Activated CD8-positive, alpha-beta memory T cell treated with anti-CD3 and anti-CD28 coated beads for 1 hour (primary cell): Measurements from ENCODE around the gene SLC12A4.
"Not testable (repeated sequence)": the region's sequence is repeated elsewhere in the genome, so short reads cannot be mapped to it uniquely, and the experiment has no call there.

Source experiments
- DNase-seq, 2 donors: peaks; one replicate each; pipeline ENCODE4 v3.0.0-alpha.2; 2020; ENCODE audit warnings: low read depth in 1 of 2; ENCODE audit errors: extremely low read depth in 1 of 2

The SLC12A4 gene

DNA sequence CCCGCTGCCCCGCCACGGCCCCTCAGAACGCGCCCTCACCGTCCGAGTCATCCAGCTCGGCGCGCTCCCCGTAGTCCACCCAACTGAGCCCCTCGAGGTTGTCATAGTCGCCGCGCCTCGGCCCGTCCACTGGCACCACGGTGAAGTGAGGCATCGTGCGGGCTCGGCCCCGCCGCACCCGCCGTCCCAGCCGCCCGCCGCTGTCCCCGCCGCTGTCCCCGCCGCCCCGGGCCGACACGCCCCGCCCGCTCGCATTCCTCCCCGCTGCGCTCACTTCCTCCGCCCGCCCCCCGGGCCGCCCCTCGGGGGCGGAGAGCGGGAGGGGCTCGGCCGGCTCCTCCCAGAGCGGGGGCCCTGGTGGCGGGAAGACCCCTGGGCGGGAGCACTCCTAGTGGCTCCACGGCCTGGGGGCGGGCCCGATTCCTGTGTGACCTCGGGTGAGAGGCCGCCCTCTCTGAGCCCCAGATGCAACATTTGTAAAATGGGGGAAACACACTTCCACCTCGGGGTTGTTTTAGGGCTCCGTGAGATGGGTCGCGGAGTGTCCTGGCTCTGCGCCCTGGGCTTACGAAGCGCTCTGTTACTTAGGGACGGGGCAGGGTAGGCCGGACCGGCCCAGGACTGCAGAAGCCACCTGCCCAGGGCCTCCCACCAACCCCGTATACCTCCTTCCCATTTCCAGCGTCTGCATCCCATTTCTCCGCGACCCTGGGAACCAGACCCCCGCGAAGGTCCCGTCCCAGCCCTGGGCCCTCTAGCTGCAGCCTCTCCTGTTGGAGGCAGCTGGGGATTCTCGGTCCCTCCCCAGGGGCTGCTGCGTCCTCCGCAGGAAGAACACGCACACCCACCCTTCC, at the start of gene SLC12A4:
Gene SLC12A4, minus strand, starts transcription at position 238 of the 854 bp plus-strand sequence. Its CDS starts 84 bp downstream, at position 154.
- DNase-seq = peak; percentile 55 to 78

- no peak for DNase-seq
These were observed 47.2 kb upstream of the SLC12A4 start, which contains the start of gene DPEP2NB for GRCh38 chr16:68015681-68016080. TSS of gene DPEP2NB (minus strand) at chr16:68015911. CDS start at chr16:68015770, 141 bp downstream.

DNA sequence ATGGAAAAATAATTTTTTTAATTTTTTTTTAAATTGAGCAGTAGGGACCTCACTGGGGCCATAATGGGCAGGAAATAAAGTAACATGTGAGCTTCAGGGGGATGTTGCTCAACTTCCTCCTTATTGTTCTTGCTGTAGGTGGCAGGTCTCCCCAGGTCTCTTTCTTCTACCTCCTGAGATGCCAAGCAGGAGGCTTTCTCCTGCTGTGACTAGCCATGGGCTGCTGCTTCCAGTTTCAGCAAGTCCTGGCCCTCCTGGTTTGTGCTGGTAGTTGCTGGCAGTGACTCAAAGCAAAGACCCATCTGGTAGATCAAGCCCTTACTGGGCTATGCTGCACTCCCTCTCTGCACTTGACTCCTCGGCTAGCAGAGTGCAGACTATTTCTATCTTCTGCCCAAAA, 45.0 kb upstream of the SLC12A4 start:
- no peak for DNase-seq

DNA sequence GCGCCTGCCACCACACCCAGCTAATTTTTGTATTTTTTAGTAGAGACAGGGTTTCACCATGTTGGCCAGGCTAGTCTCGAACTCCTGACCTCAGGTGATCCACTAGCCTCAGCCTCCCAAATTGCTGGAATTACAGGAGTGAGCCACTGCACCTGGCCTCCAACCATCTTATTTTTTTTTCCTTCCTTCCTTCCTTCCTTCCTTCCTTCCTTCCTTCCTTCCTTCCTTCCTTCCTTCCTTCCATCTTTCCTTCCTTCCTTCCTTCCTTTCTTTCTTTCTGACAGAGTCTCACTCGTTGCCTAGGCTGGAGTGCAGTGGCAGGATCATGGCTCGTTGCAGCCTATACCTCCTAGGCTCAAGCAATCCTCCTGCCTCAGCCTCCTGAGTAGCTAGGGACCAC, 41.4 kb upstream of the SLC12A4 start:
- DNase-seq = not testable (repeated sequence)

DNA sequence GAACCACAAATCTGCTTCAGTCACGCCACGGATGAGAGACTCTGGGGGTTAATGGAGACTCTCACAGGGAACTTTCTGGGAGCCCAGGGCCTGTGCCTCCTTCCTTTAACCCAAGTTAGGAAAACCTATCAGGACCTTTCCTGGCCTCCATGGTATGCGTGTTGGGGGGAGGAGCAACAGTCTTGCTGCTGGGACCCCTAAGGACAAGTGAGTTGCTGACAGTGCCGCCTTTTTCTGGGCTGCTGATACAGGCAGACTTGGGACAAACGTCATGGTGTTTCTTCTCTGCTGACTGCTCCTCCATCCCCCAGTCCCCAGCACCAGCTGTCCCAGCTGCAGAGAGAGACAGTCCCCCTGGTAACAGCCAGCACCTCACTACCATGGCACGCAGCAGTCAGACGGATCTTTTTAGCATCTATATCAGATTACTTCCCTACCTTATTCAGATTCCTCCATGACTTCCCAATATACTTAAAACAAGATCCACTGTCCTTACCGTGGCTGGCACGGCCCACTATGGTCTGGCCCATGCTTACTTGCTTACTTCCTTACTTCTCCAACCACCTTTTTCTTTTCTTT, 40.8 kb upstream of the SLC12A4 start:
- no peak for DNase-seq

GRCh38 chr16:68005786-68006286, 37.4 kb upstream of the SLC12A4 start:
- no peak for DNase-seq

DNA sequence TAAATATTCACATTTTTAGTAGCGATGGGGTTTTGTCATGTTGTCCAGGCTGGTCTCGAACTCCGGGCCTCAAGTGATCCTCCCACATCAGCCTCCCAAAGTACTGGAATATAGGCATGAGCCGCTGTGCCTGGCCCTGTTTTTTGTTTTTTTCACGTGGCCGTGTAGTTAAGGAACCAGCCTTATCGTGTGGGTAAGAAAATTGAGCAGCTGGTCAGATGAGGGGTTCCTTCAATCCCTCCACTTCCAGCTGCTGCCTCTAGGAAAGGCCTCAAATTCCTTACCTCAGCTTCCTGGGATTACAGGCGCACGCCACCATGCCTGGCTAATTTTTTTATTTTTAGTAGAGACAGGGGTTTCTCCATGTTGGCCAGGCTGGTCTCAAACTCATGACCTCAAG, 36.8 kb upstream of the SLC12A4 start:
- no peak for DNase-seq

GRCh38 chr16:68003031-68003430, 34.6 kb upstream of the SLC12A4 start:
- DNase-seq = no peak

DNA sequence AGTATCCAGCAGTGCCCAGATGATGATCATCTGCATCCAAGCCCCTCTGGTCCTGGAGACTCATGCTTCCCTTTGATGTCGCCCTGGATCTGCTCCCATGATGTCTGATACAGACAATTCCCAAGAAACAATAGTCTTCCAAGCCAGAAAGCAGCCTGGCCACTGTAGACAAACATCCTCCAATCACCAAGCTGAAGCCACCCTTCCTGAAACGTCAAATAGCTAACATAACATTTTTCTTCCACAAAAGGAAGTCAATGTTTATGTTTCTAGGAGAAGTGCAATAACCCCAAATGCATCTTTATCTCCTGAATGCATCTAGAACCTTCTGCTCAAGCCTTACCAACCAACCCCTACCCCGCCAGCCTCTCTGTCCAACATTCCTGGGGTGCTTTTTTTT, 32.0 kb upstream of the SLC12A4 start:
- DNase-seq = no peak

DNA sequence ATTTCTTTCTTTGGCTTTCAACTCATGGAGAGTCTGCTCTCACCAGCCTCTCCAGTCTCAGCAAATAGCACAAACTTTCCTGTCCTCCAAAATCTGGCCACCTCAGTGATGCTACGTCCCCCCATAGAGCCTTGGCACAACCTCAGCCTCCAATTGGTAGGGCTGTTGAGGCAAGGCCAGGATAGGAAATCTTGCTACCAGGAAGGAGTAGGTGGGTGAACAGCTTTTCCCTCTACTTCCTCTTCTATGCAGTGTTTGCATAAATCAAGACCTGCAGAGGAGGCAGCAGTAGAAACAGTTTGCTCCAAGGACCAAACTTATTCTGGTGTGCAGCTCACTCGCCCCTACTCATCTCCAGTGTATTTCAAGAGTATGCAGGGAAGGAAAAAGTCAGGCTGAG, 31.5 kb upstream of the SLC12A4 start:
- DNase-seq = no peak

DNA sequence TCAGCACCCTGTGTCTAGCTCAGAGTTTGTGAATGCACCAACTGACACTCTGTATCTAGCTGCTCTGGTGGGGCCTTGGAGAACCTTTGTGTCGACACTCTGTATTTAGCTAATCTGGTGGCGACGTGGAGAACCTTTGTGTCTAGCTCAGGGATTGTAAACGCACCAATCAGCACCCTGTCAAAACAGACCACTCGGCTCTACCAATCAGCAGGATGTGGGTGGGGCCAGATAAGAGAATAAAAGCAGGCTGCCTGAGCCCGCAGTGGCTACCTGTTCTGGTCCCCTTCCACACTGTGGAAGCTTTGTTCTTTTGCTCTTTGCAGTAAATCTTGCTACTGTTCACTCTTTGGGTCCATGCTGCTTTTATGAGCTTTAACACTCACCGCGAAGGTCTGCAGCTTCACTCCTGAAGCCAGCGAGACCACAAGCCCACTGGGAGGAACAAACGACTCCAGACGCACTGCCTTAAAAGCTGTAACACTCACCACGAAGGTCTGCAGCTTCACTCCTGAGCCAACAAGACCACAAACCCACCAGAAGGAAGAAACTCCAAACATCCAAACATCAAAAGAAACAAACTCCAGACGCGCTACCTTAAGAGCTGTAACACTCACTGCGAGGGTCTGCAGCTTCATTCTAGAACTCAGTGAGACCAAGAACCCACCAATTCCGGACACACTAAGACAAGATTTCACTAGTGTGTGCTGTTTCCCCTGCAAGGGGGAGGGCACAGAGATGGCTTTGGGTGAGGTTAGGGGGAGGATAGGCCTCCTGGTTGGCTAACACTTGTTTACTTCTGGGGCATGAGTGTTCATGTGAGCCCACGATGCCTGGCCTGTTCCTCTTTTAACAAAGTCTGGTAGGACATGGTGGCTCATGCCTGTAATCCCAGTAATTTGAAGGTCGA, 30.6 kb upstream of the SLC12A4 start, which contains the start of gene DPEP2:
Gene DPEP2, minus strand, starts transcription at position 706 of the 910 bp plus-strand sequence. CDS start 6,272 bp downstream, outside the sequence.
- DNase-seq = not testable (repeated sequence)

DNA sequence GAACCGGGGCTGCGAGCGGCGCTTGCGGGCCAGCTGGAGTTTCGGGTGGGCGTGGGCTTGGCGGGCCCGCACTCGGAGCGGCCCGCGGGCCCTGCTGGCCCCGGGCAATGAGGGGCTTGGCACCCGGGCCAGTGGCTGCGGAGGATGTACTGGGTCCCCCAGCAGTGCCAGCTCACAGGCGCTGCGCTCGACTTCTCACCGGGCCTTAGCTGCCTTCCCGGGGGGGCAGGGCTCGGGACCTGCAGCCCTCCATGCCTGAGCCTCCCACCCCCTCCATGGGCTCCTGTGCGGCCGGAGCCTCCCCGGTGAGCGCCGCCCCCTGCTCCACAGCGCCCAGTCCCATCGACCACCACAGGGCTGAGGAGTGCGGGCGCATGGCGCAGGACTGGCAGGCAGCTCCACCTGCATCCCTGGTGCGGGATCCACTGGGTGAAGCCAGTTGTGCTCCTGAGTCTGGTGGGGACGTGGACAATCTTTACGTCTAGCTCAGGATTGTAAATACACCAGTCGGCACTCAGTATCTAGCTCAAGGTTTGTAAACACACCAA, 29.9 kb upstream of the SLC12A4 start:
- not testable (repeated sequence) for DNase-seq

- no peak for DNase-seq
These were observed 28.2 kb upstream of the SLC12A4 start for GRCh38 chr16:67996666-67997065.

GRCh38 chr16:67995423-67995822, 27.0 kb upstream of the SLC12A4 start:
- DNase-seq = no peak

DNA sequence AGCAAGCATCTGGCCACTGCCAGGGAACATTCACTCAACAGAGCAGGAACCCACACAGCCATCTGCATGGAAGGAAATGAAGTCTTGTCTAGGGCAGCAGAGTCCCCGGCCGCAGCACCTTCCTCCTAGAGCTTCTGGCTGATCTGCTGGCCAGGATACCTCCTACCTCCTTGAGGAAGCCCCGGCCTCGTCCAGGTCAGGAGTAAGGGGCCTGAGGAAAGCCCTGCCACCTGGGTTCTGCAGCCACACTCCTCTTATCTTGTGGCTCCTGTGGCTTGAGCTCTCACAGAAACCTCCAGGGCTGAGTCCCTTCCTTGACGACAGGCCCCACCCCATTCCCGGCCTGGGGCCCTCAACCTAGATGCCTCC, 25.6 kb upstream of the SLC12A4 start:
- not testable (repeated sequence) for DNase-seq

GRCh38 chr16:67993207-67994039, 25.0 kb upstream of the SLC12A4 start:
- DNase-seq = peak; percentile 52 to 72

DNA sequence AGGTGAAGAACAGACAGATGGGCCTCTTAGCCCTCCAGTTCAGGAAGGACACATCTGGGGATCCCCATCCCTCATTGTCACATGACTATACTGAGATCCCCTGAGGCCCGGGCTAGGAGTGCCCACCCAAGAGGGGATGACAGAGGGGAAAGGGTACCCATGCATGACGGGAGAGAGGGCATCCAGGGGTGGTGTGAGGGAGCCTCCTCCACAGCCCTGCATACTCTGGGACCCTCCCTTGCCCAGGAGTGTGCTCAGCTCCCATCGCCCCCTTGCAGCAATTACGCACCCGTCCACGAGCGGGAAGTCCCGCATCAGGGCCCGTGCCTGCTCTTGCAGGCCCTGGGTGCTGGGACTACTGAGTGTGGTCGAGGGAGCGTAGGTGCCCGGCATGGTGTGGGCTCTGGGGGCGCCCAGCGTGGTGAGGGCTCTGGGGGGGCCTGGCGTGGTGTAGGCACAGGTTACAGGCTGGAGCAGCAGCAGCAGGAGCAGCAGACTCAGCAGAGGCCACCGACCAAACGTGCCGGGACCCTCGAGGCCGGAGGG, 24.3 kb upstream of the SLC12A4 start:
- DNase-seq = no peak

DNA sequence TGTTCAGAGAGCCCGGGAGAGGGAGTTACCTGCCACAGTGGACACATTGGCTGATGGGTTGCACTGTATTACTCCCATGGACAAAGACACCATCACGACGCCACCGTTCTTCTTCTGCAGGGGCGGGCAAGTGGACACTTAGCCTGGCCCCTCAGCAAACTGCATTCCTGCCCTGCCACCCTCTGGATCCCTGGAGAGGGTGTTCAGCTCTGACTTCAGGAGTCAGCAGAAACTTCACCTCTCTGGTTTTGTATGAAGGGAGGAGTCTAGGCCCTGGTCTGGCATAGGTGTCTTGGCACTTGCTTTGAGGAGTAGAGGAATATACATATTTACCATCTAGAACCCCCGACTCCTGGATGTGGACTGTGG, 21.6 kb upstream of the SLC12A4 start:
- DNase-seq = no peak

GRCh38 chr16:67989322-67990017, 21.0 kb upstream of the SLC12A4 start:
- no peak for DNase-seq
